DOHH2 (cell line): Measurements from ENCODE around the gene RHOC.

Source experiments
- H3F3A ChIP-seq: fragments of 200-600 bp; sonication (generic), shearing (Covaris generic); 2 replicates; pipeline ENCODE4 v1.6.0; 2016; ENCODE audit warnings: antibody characterized with exemption, mild to moderate bottlenecking; ENCODE audit not compliant: control insufficient read depth, insufficient read depth
- H3K27ac ChIP-seq: fragments of 200-600 bp; sonication (generic); 2 replicates; pipeline ENCODE4 v1.5.1; 2014; ENCODE audit warnings: low read depth, mild to moderate bottlenecking, low read length, moderate library complexity
- H3K27me3 ChIP-seq: fragments of 200-600 bp; sonication (generic); 2 replicates; pipeline ENCODE4 v1.6.1; 2014; ENCODE audit warnings: mild to moderate bottlenecking, low read length, mixed read lengths; ENCODE audit not compliant: control insufficient read depth
- H3K36me3 ChIP-seq: fragments of 200-600 bp; sonication (generic); 2 replicates; pipeline ENCODE4 v1.6.1; 2014; ENCODE audit warnings: mild to moderate bottlenecking, low read length, moderate library complexity, mixed read lengths; ENCODE audit not compliant: control insufficient read depth
- H3K4me1 ChIP-seq: fragments of 200-600 bp; sonication (generic); 2 replicates; pipeline ENCODE4 v1.6.1; 2014; ENCODE audit warnings: mild to moderate bottlenecking, low read length, mixed read lengths; ENCODE audit not compliant: control insufficient read depth
- H3K4me2 ChIP-seq: fragments of 200-600 bp; sonication (generic); 2 replicates; pipeline ENCODE4 v1.6.0; 2014; ENCODE audit warnings: mild to moderate bottlenecking, low read length, moderate library complexity
- H3K4me3 ChIP-seq: fragments of 200-600 bp; sonication (generic); 2 replicates; pipeline ENCODE4 v1.5.1; 2014; ENCODE audit warnings: mild to moderate bottlenecking, low read length, mixed read lengths
- H3K79me2 ChIP-seq: fragments of 200-600 bp; sonication (generic); 2 replicates; pipeline ENCODE4 v1.6.1; 2014; ENCODE audit warnings: mild to moderate bottlenecking, low read length, mixed read lengths; ENCODE audit not compliant: control insufficient read depth
- H3K9me2 ChIP-seq: fragments of 200-600 bp; sonication (generic); replicated peaks from 2 replicates; pipeline ENCODE4 v1.6.1; 2014; ENCODE audit warnings: mild to moderate bottlenecking, low read length, mixed read lengths; ENCODE audit not compliant: control insufficient read depth
- H3K9me3 ChIP-seq: fragments of 200-600 bp; sonication (generic); 2 replicates; pipeline ENCODE4 v1.6.1; 2014; ENCODE audit warnings: antibody characterized with exemption, low read length, mixed read lengths; ENCODE audit not compliant: control insufficient read depth, insufficient read depth
- H4K20me1 ChIP-seq: fragments of 200-600 bp; sonication (generic); 2 replicates; pipeline ENCODE4 v1.6.0; 2014; ENCODE audit warnings: low read depth, mild to moderate bottlenecking, antibody characterized with exemption, low read length, moderate library complexity; ENCODE audit not compliant: control insufficient read depth, insufficient read depth
- CTCF ChIP-seq: fragments of 200-600 bp; sonication (generic); IDR thresholded peaks from one replicate; pipeline ENCODE4 v1.5.1; 2014; ENCODE audit warnings: antibody characterized with exemption, mild to moderate bottlenecking, low read depth, low read length; ENCODE audit not compliant: poor library complexity, severe bottlenecking
- EZH2phosphoT487 ChIP-seq: fragments of 200-600 bp; sonication (generic); IDR thresholded peaks from 2 replicates; pipeline ENCODE4 v1.6.1; 2017; ENCODE audit warnings: borderline replicate concordance, mild to moderate bottlenecking, antibody characterized with exemption, low read length, moderate library complexity, mixed read lengths

The RHOC gene

GRCh38 chr1:112666946-112667345, 40.0 kb downstream of the RHOC start:
- Histone ChIP-seq H3K79me2 (no peaks in the 10 kb centered on the region), H3K9me2 (no peaks in the 10 kb centered on the region)

GRCh38 chr1:112665857-112666256, 41.1 kb downstream of the RHOC start:
- Histone ChIP-seq H3K4me1 (peaks cover 8% of the 10 kb centered on the region; the same call in 1 of the 2 replicates), H3K4me3 (no peak overlapping the region), H3K36me3 (peaks cover 93% of the 10 kb centered on the region), H3K4me2 (no peak overlapping the region), H3K79me2 (no peaks in the 10 kb centered on the region), H3K9me3 (no peaks in the 10 kb centered on the region), H3K27me3 (no peaks in the 10 kb centered on the region), H4K20me1 (no peaks in the 10 kb centered on the region), H3F3A (peaks cover 11% of the 10 kb centered on the region; the same call in 1 of the 2 replicates), H3K9me2 (no peaks in the 10 kb centered on the region), H3K27ac (no peak overlapping the region)
- TF ChIP-seq CTCF (no peak), EZH2phosphoT487 (no peak)

More at GRCh38 chr1:112666946-112667345, 40.0 kb downstream of the RHOC start:
- no peak overlapping the region for H3K4me3 ChIP-seq
- no peaks in the 10 kb centered on the region for H4K20me1 ChIP-seq
- H3K27me3 ChIP-seq = no peaks in the 10 kb centered on the region
- TF ChIP-seq CTCF (no peak), EZH2phosphoT487 (no peak)
- H3K27ac ChIP-seq = no peak overlapping the region
- H3F3A ChIP-seq = peaks cover 18% of the 10 kb centered on the region
- H3K36me3 ChIP-seq = peaks cover 92% of the 10 kb centered on the region
- no peaks in the 10 kb centered on the region for H3K9me3 ChIP-seq
- no peak overlapping the region for H3K4me2 ChIP-seq
- H3K4me1 ChIP-seq = peaks cover 11% of the 10 kb centered on the region; the same call in 1 of the 2 replicates

- Histone ChIP-seq H3K9me2 (no peaks in the 10 kb centered on the region), H3K79me2 (peaks cover 60% of the 10 kb centered on the region), H3K4me3 (no peak overlapping the region), H3K9me3 (no peaks in the 10 kb centered on the region), H4K20me1 (no peaks in the 10 kb centered on the region; the same call in 1 of the 2 replicates), H3K36me3 (peaks cover 89% of the 10 kb centered on the region), H3K27me3 (no peaks in the 10 kb centered on the region), H3F3A (peaks cover 16% of the 10 kb centered on the region), H3K27ac (no peak overlapping the region), H3K4me1 (no peaks in the 10 kb centered on the region), H3K4me2 (no peak overlapping the region)
- TF ChIP-seq CTCF (no peak), EZH2phosphoT487 (no peak)
Observed at GRCh38 chr1:112651205-112651604, 55.7 kb downstream of the RHOC start.
